Sciatic nerve (tissue), 2 donors: ENCODE results near the gene TNRC6C. TPM values are rescaled to one million over a fixed set of nuclear protein-coding genes. Genes with fewer than 3 reads are reported as not detected.
"Not testable (repeated sequence)": the region's sequence is repeated elsewhere in the genome, so short reads cannot be mapped to it uniquely, and the experiment has no call there.

ENCODE experiments used
- ATAC-seq: fragments of 200-7000 bp; cut with Tn5 transposase; one replicate; pipeline ENCODE4 v1.9.1; 2020; ENCODE audit warnings: mild to moderate bottlenecking, moderate library complexity
- DNase-seq: peaks from one replicate; pipeline ENCODE4 v3.0.0-alpha.2; 2020; ENCODE audit warnings: low spot score
- intact Hi-C: fragments of 100-400 bp; cut with DNase I; formaldehyde crosslinking; loops from one replicate; pipeline ENCODE4 v1.14.2; 2022
- total RNA-seq: library from RNA; stranded (reverse); fragmentation: NEBNext Ultra II Directional; extraction: Animal tissue kit (Norgen Biotek cat#: 25700); gene quantifications from one replicate; pipeline ENCODE4 v1.2.1, GENCODE V29; 2021
- donor health status: DM: no; HTN: no; CAD: no.
- donor health status: DM: no; HTN: no; CAD: no.

TNRC6C gene
- total RNA-seq, 1 donor from 2014 or later = 69.3 TPM

DNA sequence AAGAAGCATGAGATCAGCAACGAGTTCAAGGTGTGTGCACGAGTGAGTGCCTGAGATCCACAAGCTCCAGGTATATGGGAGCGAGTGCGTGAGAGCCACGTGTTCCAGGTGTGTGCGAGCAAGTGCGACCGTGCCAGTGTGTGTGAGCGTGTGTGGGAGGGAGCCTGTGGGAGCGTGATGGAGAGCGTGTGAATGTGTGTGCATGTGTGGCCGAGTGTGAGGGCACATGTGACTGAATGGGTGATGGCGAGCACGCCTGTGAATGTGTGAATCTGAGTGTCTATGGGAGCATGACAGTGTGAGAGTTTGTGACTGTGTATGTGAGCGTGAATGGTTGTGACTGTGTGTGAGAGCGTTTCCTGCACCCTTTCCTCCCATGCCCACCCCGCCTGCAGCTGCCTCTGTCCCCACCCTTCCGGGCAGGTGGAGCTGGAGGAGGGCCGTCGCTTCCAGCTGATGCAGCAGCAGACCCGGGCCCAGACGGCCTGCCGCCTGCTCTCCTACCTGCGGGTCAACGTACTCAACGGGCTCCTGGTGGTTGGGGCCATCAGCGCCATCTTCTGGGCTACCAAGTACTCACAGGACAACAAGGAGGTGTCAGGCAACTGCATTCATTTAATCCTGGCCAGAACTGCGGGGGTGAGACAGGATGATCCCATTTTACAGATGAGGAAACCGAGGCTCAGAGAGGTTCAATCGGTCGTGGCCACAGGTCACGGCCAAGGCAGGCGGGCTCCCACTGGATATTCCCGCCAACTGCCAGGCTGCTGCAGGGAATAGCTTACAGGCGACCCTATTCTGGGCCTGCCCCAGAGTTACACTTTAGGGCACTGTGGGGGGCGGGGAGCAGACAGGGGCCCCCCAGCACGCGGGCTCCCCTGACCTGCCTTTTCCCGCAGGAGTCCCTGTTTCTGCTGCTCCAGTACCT is 175.7 kb downstream of the TNRC6C start:
- intact Hi-C loops = no loop called here
- peak; percentile 66 for DNase-seq
- ATAC-seq = no peak

DNA sequence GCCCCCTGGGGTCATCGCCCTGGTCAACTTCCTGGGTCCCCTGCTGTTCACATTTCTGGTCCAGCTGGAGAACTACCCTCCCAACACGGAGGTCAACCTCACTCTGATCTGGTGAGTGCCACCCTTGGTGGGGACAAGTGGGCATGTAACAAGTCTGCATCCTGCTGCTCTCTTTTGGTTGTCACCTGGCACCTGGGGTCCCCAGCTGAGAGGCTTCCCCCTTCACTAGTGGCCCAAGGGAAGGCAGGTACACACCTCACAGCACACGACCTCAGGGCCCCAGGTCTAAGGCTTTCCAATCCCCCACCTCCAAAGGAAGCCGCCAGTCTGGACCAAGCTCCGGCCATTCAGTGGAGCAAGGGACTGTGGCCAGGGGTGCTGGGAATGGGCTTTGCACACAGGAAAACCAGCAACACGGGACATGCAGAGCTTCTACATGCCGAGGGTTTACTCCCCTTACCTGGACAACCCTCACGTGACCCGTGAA is 176.4 kb downstream of the TNRC6C start:
- DNase-seq (peak; percentile 54), ATAC-seq (no peak)
- intact Hi-C loops = no loop called here

DNA sequence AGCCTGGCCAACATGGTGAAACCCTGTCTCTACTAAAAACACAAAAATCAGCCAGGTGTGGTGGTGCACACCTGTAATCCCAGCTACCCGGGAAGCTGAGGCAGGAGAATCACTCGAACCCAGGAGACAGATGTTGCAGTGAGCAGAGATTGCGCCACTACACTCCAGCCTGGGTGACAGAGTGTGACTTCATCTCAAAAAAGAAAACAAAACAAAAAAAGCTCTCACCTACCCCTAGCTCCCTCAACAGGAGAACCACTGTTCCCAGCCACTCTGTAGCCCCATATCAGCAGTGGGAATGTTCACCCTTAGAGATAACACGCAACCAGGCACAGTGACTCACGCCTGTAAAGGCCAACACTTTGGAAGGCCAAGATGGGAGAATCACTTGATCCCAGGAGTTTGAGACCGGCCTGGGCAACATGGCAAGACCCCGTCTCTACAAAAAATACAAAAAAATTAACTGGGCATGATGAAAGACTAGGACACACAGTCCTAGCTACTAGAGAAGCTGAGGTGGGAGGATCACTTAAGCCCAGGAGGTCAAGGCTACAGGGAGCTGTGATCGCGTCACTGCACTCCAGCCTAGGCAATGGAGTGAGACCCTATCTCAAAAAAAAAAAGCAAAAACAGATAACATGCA is 177.5 kb downstream of the TNRC6C start:
- intact Hi-C loops = no loop called here
- DNase-seq (no peak), ATAC-seq (no peak)

DNA sequence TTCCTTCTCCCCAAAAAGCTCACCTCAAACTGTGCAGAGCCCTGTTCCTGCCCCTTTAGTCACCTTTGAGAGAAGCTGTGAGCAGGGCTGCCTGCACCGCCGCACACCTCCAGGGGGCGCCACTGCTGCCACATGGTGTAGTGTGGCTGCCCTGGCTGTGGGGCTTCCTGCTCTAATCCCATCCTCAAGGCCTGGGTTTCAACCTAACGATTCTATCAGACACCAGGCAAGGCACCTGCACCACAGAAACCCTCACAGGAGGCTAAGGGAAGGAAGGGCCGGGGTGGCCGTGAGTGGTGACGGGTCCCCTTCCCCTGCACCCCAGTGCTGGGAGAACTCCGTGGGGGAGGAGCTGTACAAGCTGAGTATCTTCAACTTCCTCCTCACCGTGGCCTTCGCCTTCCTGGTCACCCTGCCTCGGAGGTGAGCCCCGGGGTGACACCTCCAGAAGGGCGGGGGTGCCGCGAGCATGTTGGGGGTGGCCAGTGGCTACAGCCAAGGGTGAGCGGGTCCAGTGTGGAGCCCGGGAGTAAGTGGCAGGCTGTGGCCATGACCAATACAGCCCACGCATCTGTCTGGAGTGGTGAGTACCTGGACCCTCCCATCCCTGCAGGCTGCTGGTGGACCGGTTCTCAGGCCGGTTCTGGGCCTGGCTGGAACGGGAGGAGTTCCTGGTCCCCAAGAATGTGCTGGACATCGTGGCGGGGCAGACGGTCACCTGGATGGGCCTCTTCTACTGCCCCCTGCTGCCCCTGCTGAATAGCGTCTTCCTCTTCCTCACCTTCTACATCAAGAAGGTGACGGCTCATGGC is 179.1 kb downstream of the TNRC6C start:
- intact Hi-C loops = no loop called here
- DNase-seq = no peak
- no peak for ATAC-seq

DNA sequence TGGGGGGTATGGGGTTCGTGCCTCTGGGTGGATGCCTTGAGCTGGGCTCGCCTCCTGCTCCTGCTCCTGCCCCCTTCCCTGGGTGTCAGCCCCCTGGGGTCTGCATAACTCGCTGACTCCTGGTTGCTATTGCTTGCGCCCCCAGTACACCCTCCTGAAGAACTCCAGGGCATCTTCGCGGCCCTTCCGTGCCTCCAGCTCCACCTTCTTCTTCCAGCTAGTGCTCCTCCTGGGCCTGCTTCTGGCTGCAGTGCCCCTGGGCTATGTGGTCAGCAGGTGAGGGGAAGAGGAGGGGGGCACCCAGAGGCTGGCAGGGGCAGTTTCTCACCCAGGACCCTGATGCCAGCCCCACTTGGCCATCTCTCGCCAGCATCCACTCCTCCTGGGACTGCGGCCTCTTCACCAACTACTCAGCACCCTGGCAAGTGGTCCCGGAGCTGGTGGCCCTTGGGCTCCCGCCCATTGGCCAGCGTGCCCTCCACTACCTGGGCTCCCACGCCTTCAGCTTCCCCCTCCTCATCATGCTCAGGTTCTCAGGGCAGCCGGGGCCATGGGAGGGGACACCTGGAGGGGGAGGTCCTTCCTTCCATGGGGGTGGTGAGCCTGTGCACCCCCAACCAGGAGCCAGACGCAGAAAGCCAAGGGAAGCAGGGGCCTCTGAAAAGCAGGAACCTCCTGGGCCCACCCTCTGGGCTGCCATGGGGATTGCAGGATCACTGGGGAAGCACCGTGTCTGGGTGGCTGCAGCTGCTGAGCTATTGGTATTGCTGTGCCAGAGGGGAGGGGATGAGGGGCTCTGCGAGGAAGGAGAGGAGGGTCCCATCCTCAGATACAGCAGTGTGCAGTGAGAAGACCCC is 179.9 kb downstream of the TNRC6C start:
- ATAC-seq = no peak

DNA sequence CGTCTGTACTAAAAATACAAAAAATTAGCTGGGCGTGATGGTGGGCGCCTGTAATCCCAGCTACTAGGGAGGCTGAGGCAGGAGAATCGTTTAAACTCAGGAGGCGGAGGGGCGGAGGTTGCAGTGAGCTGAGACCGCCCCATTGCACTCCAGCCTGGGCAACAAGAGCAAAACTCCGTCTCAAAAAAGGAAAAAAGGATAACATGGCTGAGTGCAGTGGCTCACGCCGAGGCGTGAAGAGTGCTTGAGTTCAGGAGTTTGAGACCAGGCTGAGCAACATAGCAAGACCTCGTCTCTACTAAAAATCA is 181.3 kb downstream of the TNRC6C start:
- intact Hi-C loops, ATAC-seq, DNase-seq: not testable (repeated sequence)

More for the DNA sequence above, 179.9 kb downstream of the TNRC6C start:
- no peak for DNase-seq
- intact Hi-C loops = no loop called here

DNA sequence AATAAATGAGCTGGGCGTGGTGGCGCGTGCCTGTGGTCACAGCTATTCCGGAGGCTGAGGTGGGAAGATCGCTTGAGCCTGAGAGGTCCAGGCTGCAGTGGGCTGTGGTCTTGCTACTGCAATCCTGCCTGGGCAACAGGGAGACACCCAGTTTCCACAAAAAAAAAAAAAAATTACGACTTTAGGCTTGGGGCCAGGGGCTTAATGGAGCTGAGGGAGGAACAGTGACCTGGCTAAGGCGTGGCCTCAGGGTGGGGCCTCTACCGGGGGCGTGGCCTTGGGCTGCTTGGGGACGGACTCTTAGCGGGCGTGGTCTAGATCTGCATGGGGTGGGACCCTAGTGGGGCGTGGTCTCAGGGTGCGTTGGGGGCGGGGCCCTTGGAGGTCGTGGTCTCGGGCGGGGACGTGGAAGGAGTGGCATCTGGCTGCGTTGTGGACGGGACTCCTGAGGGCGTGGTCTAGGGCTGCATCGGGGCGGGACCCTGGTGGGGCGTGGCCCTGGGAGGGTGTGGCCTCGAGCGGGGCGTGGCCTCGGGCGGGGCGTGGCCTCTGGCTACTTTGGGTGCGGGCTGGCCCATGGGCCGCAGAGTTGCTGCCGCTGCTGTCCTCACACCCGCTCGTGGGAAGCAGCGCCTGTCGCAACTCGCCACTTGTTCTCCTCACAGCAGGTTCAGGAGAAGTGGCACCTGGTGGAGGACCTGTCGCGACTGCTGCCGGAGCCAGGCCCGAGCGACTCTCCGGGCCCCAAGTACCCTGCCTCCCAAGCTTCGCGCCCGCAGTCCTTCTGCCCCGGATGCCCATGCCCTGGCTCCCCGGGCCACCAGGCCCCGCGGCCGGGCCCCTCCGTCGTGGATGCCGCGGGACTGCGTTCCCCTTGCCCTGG is 181.9 kb downstream of the TNRC6C start:
- intact Hi-C loops = no loop called here
- ATAC-seq (peak; percentile 83), DNase-seq (peak; percentile 96)

- intact Hi-C loops = no loop called here
- ATAC-seq = no peak
These were observed 183.1 kb downstream of the TNRC6C start for GRCh38 chr17:78141437-78142118.

GRCh38 chr17:78142119-78142861 is 183.8 kb downstream of the TNRC6C start:
- ATAC-seq = no peak
- DNase-seq = no peak
- intact Hi-C loops = no loop called here

More at GRCh38 chr17:78141437-78142118, 183.1 kb downstream of the TNRC6C start:
- DNase-seq = no peak

GRCh38 chr17:78143214-78144146 is 185.0 kb downstream of the TNRC6C start:
- DNase-seq (no peak), ATAC-seq (no peak)
- intact Hi-C loops = no loop called here

DNA sequence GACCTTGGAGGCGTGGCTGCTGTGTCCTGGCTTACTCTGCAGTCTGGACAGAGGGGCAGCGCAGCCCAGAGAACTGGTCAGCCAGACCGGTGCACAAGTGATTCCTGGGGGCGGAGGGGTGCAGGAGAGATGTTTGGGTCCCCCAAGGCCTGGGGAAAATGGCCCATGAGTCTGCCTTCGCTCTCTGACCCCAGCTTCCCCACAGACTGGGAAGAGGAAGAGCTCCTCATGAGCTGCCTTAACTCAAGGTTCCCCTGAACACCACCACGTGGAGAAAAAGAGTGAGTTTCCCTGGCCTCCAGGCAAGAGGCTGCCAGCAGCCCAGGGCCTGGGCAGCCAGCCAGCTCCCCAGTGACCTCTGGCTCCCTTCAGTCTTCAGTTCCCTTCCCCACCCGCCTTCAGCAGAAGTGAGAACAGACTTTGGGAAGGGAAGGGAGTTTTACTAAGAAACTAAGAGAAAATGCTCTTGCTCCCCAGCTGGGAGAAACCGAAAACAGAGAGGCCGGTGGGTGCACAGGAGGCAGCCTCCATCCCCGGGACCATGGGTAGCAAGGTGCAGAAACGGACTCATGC is 185.7 kb downstream of the TNRC6C start:
- intact Hi-C loops = no loop called here
- ATAC-seq (peak; percentile 81), DNase-seq (peak; percentile 91)

- ATAC-seq (peak; percentile 74), DNase-seq (no peak)
- intact Hi-C loops = no loop called here
These were observed 186.5 kb downstream of the TNRC6C start for GRCh38 chr17:78144736-78145641.

- no peak for ATAC-seq
- intact Hi-C loops = no loop called here
- no peak for DNase-seq
These were observed 188.0 kb downstream of the TNRC6C start for GRCh38 chr17:78146471-78146869.

- intact Hi-C loops = no loop called here
- DNase-seq = no peak
- ATAC-seq = no peak
These were observed 188.4 kb downstream of the TNRC6C start for GRCh38 chr17:78146881-78147280.
